ENCODE data around the gene KBTBD8.

Gene KBTBD8

GRCh38 chr3:66989860-66990696 lies 8.0 kb upstream of the KBTBD8 start:
- H3K4me2 ChIP-seq (ENCODE audit: insufficient read depth, low read length), result no peak overlapping the region

DNA sequence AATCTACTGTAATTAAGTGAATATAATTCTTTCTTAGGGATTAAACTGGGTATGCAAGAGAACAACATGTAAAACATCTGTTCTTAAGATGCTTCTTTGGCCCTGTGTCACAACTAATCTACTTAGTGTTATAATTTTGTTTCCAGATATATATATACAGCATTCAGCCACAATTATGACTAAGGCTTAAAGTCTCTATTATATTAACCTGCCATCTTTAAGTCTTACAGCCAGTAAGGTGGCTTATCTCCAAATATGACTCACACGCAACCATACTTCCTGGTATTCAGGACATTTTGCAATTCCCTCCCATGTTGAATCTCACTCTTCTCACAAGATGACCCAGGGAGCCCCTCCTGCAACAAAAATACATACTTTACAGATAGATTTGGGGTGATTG lies 6.6 kb upstream of the KBTBD8 start:
- H3K4me2 ChIP-seq (ENCODE audit: insufficient read depth, low read length), result no peak overlapping the region
- no peaks in the 10 kb centered on the region for H3K9me3 ChIP-seq (ENCODE audit: insufficient read depth, low read length, severe bottlenecking)
- H3K27me3 ChIP-seq (ENCODE audit: insufficient read depth, low read length, poor library complexity), result no peaks in the 10 kb centered on the region
- no peak overlapping the region for H3K4me3 ChIP-seq (ENCODE audit: low read depth in 1 of 2, low read length in 2 of 2)
- H3K79me2 ChIP-seq (ENCODE audit: insufficient read depth, low read length), result no peaks in the 10 kb centered on the region
- H3K27ac ChIP-seq (ENCODE audit: low read length), result no peak overlapping the region
- no peak overlapping the region for H3K9ac ChIP-seq (ENCODE audit: low read depth, low read length)
- ATAC-seq (ENCODE audit: insufficient read depth, low read depth), result no peak
- H3K36me3 ChIP-seq (ENCODE audit: insufficient read depth, low read length), result no peaks in the 10 kb centered on the region
- H4K20me1 ChIP-seq (ENCODE audit: insufficient read depth, low read length), result no peaks in the 10 kb centered on the region
- no peaks in the 10 kb centered on the region for H3K4me1 ChIP-seq (ENCODE audit: insufficient read depth, low read length)
- TF ChIP-seq CTCF (IDR thresholded peaks at IDR 0.05; ENCODE audit: borderline replicate concordance, extremely low read depth, low read length, poor library complexity, severe bottlenecking) (no peak), EZH2 (IDR thresholded peaks at IDR 0.05; ENCODE audit: borderline replicate concordance, low read depth, low read length, severe bottlenecking) (no peak)
- H2AFZ ChIP-seq (ENCODE audit: low read depth, low read length), result no peak overlapping the region
- no peak for DNase-seq

More at GRCh38 chr3:66989860-66990696, 8.0 kb upstream of the KBTBD8 start:
- no peaks in the 10 kb centered on the region for H3K36me3 ChIP-seq (ENCODE audit: insufficient read depth, low read length)
- no peaks in the 10 kb centered on the region for H3K79me2 ChIP-seq (ENCODE audit: insufficient read depth, low read length)
- no peak overlapping the region for H3K9ac ChIP-seq (ENCODE audit: low read depth, low read length)
- no peak overlapping the region for H3K27ac ChIP-seq (ENCODE audit: low read length)
- 0 out of 3 replicates have a peak, but pooled peaks have one; percentile 44 for ATAC-seq (ENCODE audit: insufficient read depth, low read depth)
- DNase-seq, result no peak
- H4K20me1 ChIP-seq (ENCODE audit: insufficient read depth, low read length), result no peaks in the 10 kb centered on the region
- H3K27me3 ChIP-seq (ENCODE audit: insufficient read depth, low read length, poor library complexity), result no peaks in the 10 kb centered on the region
- TF ChIP-seq EZH2 (IDR thresholded peaks at IDR 0.05; ENCODE audit: borderline replicate concordance, low read depth, low read length, severe bottlenecking) (no peak), CTCF (IDR thresholded peaks at IDR 0.05; ENCODE audit: borderline replicate concordance, extremely low read depth, low read length, poor library complexity, severe bottlenecking) (peak; percentile 30)
- no peak overlapping the region; the same call in 1 of the 2 replicates for H2AFZ ChIP-seq (ENCODE audit: low read depth, low read length)
- no peak overlapping the region for H3K4me3 ChIP-seq (ENCODE audit: low read depth in 1 of 2, low read length in 2 of 2)
- no peaks in the 10 kb centered on the region for H3K9me3 ChIP-seq (ENCODE audit: insufficient read depth, low read length, severe bottlenecking)
- no peaks in the 10 kb centered on the region for H3K4me1 ChIP-seq (ENCODE audit: insufficient read depth, low read length)

- Histone ChIP-seq H3K9me3 (ENCODE audit: insufficient read depth, low read length, severe bottlenecking) (no peaks in the 10 kb centered on the region), H3K4me2 (ENCODE audit: insufficient read depth, low read length) (no peak overlapping the region), H3K4me3 (ENCODE audit: low read depth in 1 of 2, low read length in 2 of 2) (no peak overlapping the region), H3K79me2 (ENCODE audit: insufficient read depth, low read length) (no peaks in the 10 kb centered on the region), H4K20me1 (ENCODE audit: insufficient read depth, low read length) (no peaks in the 10 kb centered on the region), H3K27me3 (ENCODE audit: insufficient read depth, low read length, poor library complexity) (no peaks in the 10 kb centered on the region), H3K27ac (ENCODE audit: low read length) (no peak overlapping the region), H3K9ac (ENCODE audit: low read depth, low read length) (no peak overlapping the region), H2AFZ (ENCODE audit: low read depth, low read length) (no peak overlapping the region), H3K4me1 (ENCODE audit: insufficient read depth, low read length) (peaks cover 8% of the 10 kb centered on the region), H3K36me3 (ENCODE audit: insufficient read depth, low read length) (no peaks in the 10 kb centered on the region)
- DNase-seq (no peak), ATAC-seq (ENCODE audit: insufficient read depth, low read depth) (no peak)
- no peak for TF ChIP-seq EZH2 (IDR thresholded peaks at IDR 0.05; ENCODE audit: borderline replicate concordance, low read depth, low read length, severe bottlenecking)
- TF ChIP-seq CTCF (IDR thresholded peaks at IDR 0.05; ENCODE audit: borderline replicate concordance, extremely low read depth, low read length, poor library complexity, severe bottlenecking), result peak; percentile 15
Observed at GRCh38 chr3:66993082-66993481, 5.0 kb upstream of the KBTBD8 start.
